Liver (tissue), 9 donors: ENCODE data around the gene DAGLB. TPM values are rescaled to one million over a fixed set of nuclear protein-coding genes. Genes with fewer than 3 reads are reported as not detected.
A peak's percentile ranks its signal among the peaks of the same experiment; 100 is the strongest.

ENCODE experiments used
- DNase-seq: peaks from one replicate; pipeline ENCODE4 v3.0.0-alpha.2; 2017; ENCODE audit warnings: low spot score
- H3K27ac ChIP-seq, 2 donors: one replicate each; pipeline ENCODE4 v1.7.0; 2013; ENCODE audit warnings: inconsistent platforms in 2 of 2, low read length in 2 of 2, control low read depth in 1 of 2, low read depth in 1 of 2, mild to moderate bottlenecking in 1 of 2
- H3K27me3 ChIP-seq, 4 donors: one replicate each; pipeline versions ENCODE4 v1.6.1 to v1.7.0; 2013; ENCODE audit warnings: low read length in 3 of 4, inconsistent platforms in 1 of 4, mild to moderate bottlenecking in 1 of 4, moderate library complexity in 1 of 4; ENCODE audit not compliant: control insufficient read depth in 4 of 4, insufficient read depth in 4 of 4
- H3K36me3 ChIP-seq, 4 donors: one replicate each; pipeline versions ENCODE4 v1.6.1 to v1.7.0; 2013; ENCODE audit warnings: low read length in 3 of 4, mild to moderate bottlenecking in 3 of 4, low read depth in 1 of 4, moderate library complexity in 1 of 4; ENCODE audit not compliant: control insufficient read depth in 4 of 4, insufficient read depth in 3 of 4
- H3K4me1 ChIP-seq, 4 donors: one replicate each; pipeline versions ENCODE4 v1.6.1 to v1.7.0; 2013; ENCODE audit warnings: low read length in 3 of 4, mild to moderate bottlenecking in 3 of 4, moderate library complexity in 1 of 4; ENCODE audit not compliant: control insufficient read depth in 4 of 4, insufficient read depth in 4 of 4
- H3K4me3 ChIP-seq, 3 donors: one replicate each; pipeline versions ENCODE4 v1.6.1 to v1.7.0; 2013; ENCODE audit warnings: low read length in 3 of 3, control low read depth in 1 of 3, low read depth in 1 of 3, mild to moderate bottlenecking in 1 of 3
- H3K9ac ChIP-seq, 2 donors: one replicate each; pipeline ENCODE4 v1.7.0; 2013; ENCODE audit warnings: low read length in 2 of 2, mild to moderate bottlenecking in 2 of 2, moderate library complexity in 2 of 2, control low read depth in 1 of 2, low read depth in 1 of 2
- H3K9me3 ChIP-seq, 4 donors: one replicate each; pipeline versions ENCODE4 v1.6.1 to v1.7.0; 2013; ENCODE audit warnings: low read length in 3 of 4; ENCODE audit not compliant: control insufficient read depth in 4 of 4
- ATF3 ChIP-seq: IDR thresholded peaks from 2 replicates; pipeline ENCODE4 v1.6.1; 2016; ENCODE audit warnings: antibody characterized with exemption
- EGR1 ChIP-seq, 2 donors: IDR thresholded peaks; 2 replicates each; pipeline ENCODE4 v1.6.1; 2016 to 2018; ENCODE audit warnings: antibody characterized with exemption in 2 of 2, low read depth in 2 of 2
- FOXA2 ChIP-seq: IDR thresholded peaks from 2 replicates; pipeline ENCODE4 v1.6.1; 2016; ENCODE audit warnings: antibody characterized with exemption
- GABPA ChIP-seq, 2 donors: IDR thresholded peaks in 1 of 2; conservative IDR thresholded peaks in 1 of 2; 2 replicates each; pipeline ENCODE4 v1.6.1; 2016; ENCODE audit warnings: antibody characterized with exemption in 2 of 2, mild to moderate bottlenecking in 1 of 2, moderate library complexity in 1 of 2
- HNF4A ChIP-seq, 2 donors: conservative IDR thresholded peaks; 2 replicates each; pipeline ENCODE4 v1.6.1; 2016; ENCODE audit warnings: antibody characterized with exemption in 2 of 2, mild to moderate bottlenecking in 2 of 2
- HNF4G ChIP-seq: IDR thresholded peaks from 2 replicates; pipeline ENCODE4 v1.6.1; 2016; ENCODE audit warnings: antibody characterized with exemption
- MAX ChIP-seq: IDR thresholded peaks from 2 replicates; pipeline ENCODE4 v1.6.1; 2016; ENCODE audit warnings: antibody characterized with exemption
- NR2F2 ChIP-seq: IDR thresholded peaks from 2 replicates; pipeline ENCODE4 v1.6.1; 2016; ENCODE audit warnings: antibody characterized with exemption
- RAD21 ChIP-seq, 2 donors: IDR thresholded peaks; 2 replicates each; pipeline ENCODE4 v1.6.1; 2016; ENCODE audit warnings: antibody characterized with exemption in 2 of 2, mild to moderate bottlenecking in 2 of 2
- REST ChIP-seq: IDR thresholded peaks from 2 replicates; pipeline ENCODE4 v1.6.1; 2016; ENCODE audit warnings: antibody characterized with exemption, mild to moderate bottlenecking
- RXRA ChIP-seq, 2 donors: IDR thresholded peaks; 2 replicates each; pipeline ENCODE4 v1.6.1; 2017 to 2018; ENCODE audit warnings: antibody characterized with exemption in 2 of 2, mild to moderate bottlenecking in 1 of 2
- TAF1 ChIP-seq: conservative IDR thresholded peaks from 2 replicates; pipeline ENCODE4 v1.6.1; 2016; ENCODE audit warnings: antibody characterized with exemption, mild to moderate bottlenecking
- YY1 ChIP-seq: IDR thresholded peaks from 2 replicates; pipeline ENCODE4 v1.6.1; 2016; ENCODE audit warnings: antibody characterized with exemption, mild to moderate bottlenecking
- ZBTB33 ChIP-seq: IDR thresholded peaks from 2 replicates; pipeline ENCODE4 v1.6.1; 2016; ENCODE audit warnings: antibody characterized with exemption
- WGBS: extraction: QIAGEN DNeasy Blood & Tissue Kit; methylation state at CpG from one replicate; pipeline ENCODE4 v1.1.7; 2013; 5-methylcytosine and 5-hydroxymethylcytosine counted together
- polyA plus RNA-seq, 2 donors: library from polyadenylated mRNA; stranded (reverse) in 1 of 2; unstranded in 1 of 2; fragments of 200-250 nt in 1 of 2; fragments of >200 nt in 1 of 2; fragmentation: Nextera tagmentation in 1 of 2; extraction: Ambion mirVana in 1 of 2; gene quantifications; one replicate each; pipeline versions ENCODE4 v1.2.1 to v1.2.3, GENCODE V29; 2013 to 2015
- total RNA-seq, 2 donors: library from RNA; depleted of rRNA; stranded (reverse); fragments of >200 nt; gene quantifications; one replicate each; pipeline ENCODE4 v1.2.3, GENCODE V29; 2014
- donor health status: healthy.
- donor health status: healthy.
- donor health status: healthy.
- donor health status: healthy.
- donor health status: healthy.

DAGLB gene
- total and polyA plus RNA-seq, 4 donors, result 4.9 to 10.7 (median 8.4) TPM

- TF ChIP-seq YY1 (no peak), REST (no peak), GABPA (IDR thresholded peaks at IDR 0.05 in 1 of 2, conservative IDR thresholded peaks at IDR 0.05 in 1 of 2) (no peak), HNF4A (conservative IDR thresholded peaks at IDR 0.05) (no peak), TAF1 (no peak), ZBTB33 (no peak), FOXA2 (no peak), EGR1 (IDR thresholded peaks at IDR 0.05; ENCODE audit: low read depth in 2 of 2) (no peak), NR2F2 (no peak)
- Histone ChIP-seq H3K36me3 (peaks cover 0 to 30% (median 11%) of the 10 kb centered on the region in 4 donors), H3K27me3 (no peaks in the 10 kb centered on the region), H3K27ac (peak overlapping the region; percentile 2 to 46), H3K9me3 (no peaks in the 10 kb centered on the region), H3K9ac (no peak overlapping the region), H3K4me1 (peaks cover 4 to 7% (median 6%) of the 10 kb centered on the region in 4 donors), H3K4me3 (no peak overlapping the region)
- 86% methylated on average over 18 of the region's 18 CpGs for WGBS
- no peak for DNase-seq
Observed at GRCh38 chr7:6423942-6424701, 23.6 kb downstream of the DAGLB start.

GRCh38 chr7:6422926-6423632, 24.7 kb downstream of the DAGLB start:
- WGBS, result 86% methylated on average over 18 of the region's 18 CpGs
- H3K36me3 ChIP-seq, result peaks cover 0 to 25% (median 9%) of the 10 kb centered on the region in 4 donors
- no peaks in the 10 kb centered on the region for H3K9me3 ChIP-seq
- H3K4me3 ChIP-seq, result no peak overlapping the region
- H3K9ac ChIP-seq, result no peak overlapping the region
- DNase-seq, result no peak
- TF ChIP-seq HNF4G (no peak), ATF3 (no peak), RXRA (IDR thresholded peaks at IDR 0.05) (no peak), EGR1 (IDR thresholded peaks at IDR 0.05; ENCODE audit: low read depth in 2 of 2) (no peak), YY1 (no peak), RAD21 (IDR thresholded peaks at IDR 0.05) (no peak), NR2F2 (no peak), GABPA (IDR thresholded peaks at IDR 0.05 in 1 of 2, conservative IDR thresholded peaks at IDR 0.05 in 1 of 2) (no peak), MAX (no peak)
- H3K27me3 ChIP-seq, result no peaks in the 10 kb centered on the region
- H3K27ac ChIP-seq, result no peak overlapping the region
- H3K4me1 ChIP-seq, result peaks cover 4 to 9% (median 6%) of the 10 kb centered on the region in 4 donors
